Stimulated activated CD8-positive, alpha-beta memory T cell treated with anti-CD3 and anti-CD28 coated beads, Interleukin-7, amount 100 ng/mL, for 4 hours (primary cell): ENCODE data around the gene DET1.
"Not testable (repeated sequence)": the region's sequence is repeated elsewhere in the genome, so short reads cannot be mapped to it uniquely, and the experiment has no call there.

Experiments used
- DNase-seq, 2 donors: peaks; one replicate each; pipeline ENCODE4 v3.0.0-alpha.2; 2020; ENCODE audit warnings: low read depth in 2 of 2

The DET1 gene

DNA sequence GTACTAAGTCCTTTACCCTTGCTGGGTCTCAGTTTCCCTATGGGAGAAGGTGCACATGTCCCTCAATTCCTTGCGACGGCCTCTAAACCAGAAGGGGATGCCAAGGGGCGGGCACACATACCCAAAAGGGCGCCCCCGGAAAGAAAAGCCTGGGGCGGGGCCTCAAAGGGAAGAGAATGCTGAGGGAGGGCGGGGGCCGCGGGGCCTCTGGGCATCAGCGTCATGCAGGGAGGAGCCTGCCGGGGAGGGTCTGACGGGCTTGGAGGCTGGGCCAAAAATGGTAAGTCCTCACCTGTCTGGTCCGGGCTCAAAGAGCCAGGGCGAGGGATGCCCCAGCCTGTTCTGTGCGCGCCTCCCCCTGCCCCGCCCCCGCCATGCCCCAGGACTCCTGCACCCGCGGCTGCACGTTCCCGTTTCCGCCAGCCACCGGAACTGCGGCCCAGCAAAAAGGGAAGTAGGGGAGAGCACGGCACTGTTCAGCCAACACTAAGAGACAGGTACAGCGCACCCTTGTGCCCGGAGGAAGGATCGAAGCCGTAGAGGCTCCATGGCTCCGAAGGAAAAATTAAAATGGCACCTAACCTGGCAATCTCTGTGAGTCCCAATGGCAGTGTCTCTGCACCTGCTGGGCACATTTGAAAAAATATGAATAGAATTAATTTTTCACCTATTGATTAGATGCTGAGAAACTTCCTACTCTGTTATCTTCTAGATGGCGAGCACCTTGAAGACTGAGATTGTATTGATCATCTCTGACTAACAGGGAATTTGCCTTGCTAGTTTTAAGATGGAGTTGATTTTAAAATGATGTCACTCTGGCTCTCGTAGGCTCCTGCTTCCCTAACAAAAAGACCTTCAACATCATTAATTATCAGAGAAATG is at the start of gene DET1:
Gene DET1 (minus strand): TSS at position 434 of the 882 bp plus-strand sequence. CDS start 14,976 bp downstream, outside the sequence.
- peak; percentile 94 to 95 for DNase-seq

DNA sequence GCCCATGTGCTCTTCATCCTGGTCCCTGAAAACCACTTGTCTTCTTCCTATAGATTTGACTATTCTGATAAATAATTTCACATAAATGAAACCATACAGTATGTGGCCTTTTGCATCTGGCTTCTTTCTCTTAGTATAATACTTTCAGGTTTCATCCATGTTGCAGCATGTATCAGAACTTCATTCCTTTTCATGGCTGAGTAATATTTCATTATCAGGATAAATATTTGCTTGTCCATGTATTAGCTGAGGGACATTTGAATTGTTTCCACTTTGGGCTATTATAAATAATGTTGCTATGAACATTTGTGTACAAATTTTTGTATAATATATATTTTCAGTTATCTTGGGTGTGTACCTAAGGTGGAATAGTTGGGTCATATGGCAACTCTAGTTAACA is 44.9 kb upstream of the DET1 start:
- no peak for DNase-seq

DNA sequence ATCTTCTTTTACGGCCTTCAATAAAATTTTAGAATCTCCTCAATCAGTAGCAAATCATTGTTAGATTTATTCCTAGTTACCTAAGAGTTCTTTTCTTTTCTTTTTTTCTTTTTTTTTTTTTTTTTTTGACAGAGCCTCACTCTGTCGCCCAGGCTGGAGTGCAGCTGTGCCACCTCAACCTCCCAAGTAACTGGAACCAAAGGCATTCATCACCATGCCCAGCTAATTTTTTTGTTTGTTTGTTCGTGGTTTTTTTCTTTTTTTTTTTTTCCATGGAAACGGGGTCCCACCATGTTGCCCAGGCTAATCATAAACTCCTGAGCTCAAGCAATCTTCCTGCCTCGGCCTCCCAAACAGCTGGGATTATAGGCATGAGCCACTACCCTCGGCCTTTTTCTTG is 44.3 kb upstream of the DET1 start:
- no peak for DNase-seq

DNA sequence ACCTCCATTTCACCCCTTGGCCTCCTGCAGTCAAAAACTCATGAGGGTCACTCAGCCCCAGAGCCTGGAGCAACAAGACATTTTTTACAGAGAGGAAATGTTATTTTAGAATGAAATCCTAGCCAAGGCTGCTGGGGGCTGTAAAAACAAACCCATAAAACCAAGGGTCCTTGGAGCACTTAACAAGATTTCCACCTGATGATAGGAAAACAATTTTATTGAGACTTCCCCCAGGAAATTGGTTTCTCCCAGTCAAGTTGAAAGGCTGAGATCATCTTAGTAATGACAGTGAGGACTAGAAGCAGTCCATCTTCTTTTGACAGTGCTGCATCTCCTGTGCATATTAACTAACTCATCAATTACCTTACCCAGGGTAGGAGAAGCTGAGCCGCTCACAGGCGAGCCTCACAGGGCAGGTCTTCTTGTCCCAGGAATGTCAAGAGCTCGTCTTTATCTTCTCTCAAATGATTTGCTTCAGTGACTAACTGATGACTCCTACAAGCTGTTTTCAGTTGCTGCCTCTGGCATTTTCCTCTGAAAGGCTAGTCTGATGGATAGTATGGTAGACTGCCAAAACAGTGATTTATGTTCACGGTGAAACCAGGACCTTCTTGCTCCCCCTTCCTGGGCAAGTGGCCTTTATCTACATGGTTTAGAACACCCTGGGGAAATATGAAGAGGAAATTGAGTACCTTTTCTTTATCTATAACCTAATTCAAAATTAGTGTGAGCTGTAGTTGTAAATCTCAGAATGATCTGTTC is 40.1 kb upstream of the DET1 start:
- no peak for DNase-seq

DNA sequence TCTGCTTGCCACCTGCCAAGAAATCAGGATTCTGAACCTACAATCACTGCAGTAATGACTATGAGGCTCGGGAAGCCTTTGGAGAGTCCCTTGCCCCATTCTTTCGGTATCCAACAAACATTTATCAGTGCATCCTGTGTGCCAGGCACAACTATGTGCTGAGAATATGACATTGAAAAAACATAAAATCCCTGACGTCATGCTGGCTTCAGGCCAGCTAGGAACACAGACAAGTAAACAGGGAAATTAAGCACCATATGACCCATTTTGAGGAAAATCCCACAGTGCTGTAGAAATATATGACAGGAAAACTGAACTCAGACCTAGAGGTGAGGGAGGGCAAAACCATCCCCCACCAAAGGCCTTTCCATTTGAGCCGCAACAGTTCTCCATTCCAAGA is 34.1 kb upstream of the DET1 start:
- DNase-seq: no peak

DNA sequence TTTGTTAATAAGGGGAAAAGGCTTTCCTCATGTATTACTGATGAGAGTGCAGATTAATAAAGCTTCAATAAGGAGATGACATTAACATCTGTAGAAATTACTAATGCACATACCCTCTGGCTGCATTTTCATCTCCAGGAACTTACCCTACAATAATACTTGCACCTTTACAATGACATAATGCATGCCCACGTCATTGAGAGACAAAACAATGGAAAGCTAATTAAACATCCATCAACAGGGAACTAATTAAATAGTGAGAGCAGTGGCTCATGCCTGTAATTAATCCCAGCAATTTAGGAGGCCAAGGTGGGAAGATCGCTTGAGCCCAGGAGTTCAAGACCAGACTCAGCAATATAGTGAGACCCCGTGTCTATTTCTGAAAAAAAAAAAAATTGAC is 32.8 kb upstream of the DET1 start:
- no peak for DNase-seq

DNA sequence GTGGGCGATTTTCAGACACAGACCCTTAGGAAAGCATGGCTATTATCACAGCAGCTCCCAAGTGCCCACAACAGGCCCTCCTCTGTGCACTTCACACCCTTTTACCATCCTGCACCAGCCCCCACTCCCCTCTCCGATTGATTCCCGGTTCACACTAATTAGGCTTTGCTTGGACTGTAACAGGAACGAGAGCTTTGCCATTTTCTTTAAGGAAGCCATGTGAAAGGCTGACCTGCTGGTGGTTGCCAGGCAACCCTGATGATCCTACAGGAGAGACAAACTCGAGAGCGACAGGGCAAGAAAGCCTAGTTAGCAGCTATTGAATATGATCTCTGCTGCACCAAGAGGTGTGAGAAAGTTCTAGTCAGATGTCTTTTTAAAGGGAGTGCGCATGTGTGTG is 28.2 kb upstream of the DET1 start:
- DNase-seq: no peak

DNA sequence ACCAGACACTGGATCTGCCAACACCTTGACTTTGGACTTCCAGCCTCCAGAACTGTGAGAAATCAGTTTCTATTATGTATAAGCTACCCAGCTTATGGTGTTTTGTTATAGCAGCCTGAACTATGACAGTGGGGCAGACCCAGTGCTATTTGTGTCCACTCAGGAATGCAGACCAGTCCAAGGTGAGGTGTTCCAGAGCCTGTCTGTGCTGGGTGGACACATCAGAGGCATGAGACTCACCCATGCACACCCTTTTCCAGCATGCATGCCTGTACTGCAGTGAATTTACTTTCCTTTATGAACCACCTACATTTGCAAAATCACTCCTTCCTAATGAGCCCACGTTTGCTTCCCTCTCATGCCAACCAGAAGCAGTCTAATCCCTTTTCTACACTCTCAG is 27.6 kb upstream of the DET1 start:
- DNase-seq: no peak

DNA sequence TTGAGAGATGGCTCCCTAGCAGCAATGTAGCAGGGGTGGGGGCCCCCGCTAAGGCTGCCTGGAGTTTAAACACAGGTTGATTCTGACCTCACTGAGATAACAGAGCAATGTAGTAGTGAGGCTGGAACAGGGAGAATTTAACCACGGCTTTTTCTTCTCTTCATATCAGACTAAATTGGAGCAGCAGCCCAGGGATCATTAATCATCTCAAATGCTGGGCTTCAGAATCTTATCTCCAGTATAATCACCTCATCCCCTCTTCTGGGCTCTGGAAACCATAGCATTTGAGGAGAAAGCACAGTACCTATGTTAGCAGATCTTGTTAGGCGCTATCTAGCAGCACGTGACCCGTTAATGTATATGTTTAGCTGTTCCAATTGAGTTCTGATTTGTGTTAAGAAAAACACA is 25.4 kb upstream of the DET1 start:
- DNase-seq: no peak

DNA sequence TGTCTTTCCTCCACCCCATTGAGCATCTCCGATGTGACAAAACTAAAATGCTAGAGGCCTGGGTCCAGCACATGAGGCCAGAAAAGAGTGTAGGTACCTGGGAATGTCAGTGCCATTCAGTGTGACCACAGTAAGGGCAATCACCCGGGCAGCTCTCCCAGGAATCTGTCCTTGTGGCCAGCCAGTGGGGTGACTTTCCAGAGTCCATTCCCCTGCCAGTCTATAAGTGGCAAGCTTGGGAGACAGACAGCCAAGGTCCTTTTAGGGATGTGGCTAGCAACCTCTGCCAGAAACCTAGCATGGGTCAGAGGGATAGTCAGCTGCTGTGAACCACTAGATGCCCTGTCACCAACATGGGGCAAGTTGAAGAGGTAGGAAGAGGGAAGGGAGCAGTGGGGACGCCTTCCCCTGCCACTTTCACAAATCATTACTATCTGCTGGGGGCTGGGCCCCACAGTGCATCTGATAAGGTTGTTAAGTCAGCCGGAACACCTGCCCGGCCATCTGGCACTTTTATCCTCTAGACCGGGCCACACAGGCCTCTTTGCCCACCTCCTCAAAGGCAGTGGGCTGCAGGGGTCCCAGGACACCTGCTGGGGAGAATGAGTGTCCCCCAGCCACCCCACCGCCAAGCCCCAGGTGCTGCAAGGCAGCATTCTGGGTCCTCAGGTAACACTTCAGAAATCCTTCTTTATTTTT is 24.8 kb upstream of the DET1 start:
- no peak for DNase-seq

DNA sequence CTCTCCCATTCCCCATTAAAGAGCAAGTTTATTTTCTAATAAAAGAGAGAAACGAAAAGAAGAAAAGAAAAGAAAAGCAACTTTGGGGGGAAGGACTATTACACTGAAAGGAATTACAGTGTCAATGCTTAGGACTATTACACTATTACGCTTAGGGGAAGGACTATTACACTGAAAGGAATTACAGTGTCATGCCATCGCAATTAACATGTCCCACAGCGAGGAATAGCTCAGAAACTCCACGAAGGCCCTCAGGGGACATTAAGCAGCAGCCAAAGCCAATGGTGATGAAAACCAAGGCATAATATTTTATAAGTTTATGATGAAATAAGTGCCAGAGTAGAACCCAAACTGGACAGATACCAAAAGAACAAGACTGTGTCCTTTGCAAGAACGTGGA is 22.1 kb upstream of the DET1 start:
- DNase-seq: no peak

DNA sequence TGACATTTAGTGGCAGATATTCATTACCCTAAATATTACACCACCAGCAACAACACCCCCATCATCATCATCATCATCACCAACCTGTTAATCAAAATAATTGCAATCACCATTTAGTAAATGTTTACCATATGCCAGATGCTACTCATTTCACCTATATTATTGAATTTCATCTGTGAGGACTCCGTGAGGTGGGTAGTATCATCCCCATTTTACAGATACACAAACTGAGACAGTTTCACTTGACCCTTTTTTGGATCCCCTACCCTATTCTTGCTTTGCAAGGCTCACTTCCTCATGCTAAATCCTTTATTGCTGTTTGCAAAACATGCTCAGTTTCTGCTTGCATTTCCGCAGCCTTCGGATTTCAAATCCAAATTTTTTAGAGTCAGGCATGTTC is 18.3 kb upstream of the DET1 start:
- no peak for DNase-seq

DNA sequence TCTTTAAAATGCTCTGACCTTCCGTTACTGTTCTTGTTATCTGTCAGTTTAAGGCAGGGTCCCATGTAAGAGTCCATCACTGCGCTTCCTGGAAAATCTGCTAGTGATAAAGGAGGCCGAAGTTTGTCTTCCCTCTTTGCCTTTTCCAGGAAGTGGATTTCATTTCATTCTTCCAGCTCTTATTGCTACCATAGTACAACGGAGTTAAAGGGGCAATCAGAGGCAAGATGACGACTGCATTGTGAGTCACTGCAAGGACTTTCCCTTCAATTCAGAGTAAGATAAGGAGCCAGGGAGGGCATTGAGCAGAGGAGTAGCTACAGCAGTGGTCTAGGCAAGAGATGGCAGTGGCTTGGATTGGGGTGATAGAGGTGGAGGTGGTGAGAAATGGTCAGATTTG is 17.2 kb upstream of the DET1 start:
- DNase-seq: no peak

DNA sequence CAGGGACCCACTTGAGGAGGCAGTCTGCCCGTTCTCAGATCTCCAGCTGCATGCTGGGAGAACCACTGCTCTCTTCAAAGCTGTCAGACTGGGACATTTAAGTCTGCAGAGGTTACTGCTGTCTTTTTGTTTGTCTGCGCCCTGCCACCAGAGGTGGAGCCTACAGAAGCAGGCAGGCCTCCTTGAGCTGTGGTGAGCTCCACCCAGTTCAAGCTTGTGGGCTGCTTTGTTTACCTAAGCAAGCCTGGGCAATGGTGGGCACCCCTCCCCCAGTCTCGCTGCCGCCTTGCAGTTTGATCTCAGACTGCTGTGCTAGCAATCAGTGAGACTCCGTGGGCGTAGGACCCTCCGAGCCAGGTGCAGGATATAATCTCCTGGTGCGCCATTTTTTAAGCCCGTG is 13.1 kb upstream of the DET1 start:
- not testable (repeated sequence) for DNase-seq

DNA sequence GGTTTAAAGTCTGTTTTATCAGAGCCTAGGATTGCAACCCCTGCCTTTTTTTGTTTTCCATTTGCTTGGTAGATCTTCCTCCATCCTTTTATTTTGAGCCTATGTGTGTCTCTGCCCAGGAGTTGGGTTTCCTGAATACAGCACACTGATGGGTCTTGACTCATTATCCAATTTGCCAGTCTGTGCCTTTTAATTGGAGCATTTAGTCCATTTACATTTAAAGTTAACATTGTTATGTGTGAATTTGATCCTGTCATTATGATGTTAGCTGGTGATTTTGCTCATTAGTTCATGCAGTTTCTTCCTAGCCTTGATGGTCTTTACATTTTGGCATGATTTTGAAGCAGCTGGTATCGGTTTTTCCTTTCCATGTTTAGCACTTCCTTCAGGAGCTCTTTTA is 11.5 kb upstream of the DET1 start:
- DNase-seq: not testable (repeated sequence)

DNA sequence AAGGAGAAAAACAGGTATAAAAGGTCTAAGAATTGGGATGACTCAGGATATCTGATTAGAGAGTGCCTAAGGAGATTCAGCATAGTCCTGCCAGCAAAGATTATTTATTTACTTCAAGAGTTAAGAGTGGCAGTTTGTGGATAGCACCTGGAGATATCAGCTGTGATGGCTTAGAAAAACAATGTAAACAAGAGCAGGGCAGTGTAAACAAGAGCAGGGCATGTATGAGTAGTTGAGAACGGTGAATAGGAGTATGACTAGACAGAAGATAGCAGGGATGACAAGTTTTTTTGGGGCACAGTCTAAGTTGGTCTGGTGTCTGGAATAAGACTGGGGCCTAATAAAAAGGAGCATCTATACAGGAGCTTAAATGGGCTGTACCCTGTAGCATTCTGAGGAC is 1.5 kb upstream of the DET1 start:
- DNase-seq: not testable (repeated sequence)

DNA sequence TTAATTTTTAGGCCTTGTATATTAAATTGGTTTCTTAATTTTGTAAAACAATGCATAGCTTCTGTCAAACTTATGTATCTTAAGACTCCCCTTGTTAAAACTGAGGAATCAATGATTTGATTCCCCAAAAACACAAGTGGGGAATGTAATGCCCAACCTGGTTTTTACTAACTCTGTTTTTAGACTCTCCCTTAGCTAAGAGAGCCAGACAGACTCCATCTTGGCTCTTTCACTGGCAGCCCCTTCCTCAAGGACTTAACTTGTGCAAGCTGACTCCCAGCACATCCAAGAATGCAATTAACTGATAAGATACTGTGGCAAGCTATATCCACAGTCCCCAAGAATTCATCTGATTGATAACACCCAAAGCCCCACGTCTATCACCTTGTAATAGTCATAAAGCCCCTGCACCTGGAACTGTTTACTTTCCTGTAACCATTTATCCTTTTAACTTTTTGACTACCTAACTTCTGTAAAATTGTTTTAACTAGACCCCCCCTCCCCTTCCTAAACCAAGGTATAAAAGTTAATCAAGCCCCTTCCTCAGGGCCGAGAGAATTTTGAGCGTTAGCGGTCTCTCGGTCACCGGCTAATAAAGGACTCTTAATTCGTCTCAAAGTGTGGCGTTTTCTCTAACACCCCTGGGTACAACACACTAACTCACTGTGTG is 768 bp downstream of the DET1 start:
- DNase-seq: not testable (repeated sequence)

DNA sequence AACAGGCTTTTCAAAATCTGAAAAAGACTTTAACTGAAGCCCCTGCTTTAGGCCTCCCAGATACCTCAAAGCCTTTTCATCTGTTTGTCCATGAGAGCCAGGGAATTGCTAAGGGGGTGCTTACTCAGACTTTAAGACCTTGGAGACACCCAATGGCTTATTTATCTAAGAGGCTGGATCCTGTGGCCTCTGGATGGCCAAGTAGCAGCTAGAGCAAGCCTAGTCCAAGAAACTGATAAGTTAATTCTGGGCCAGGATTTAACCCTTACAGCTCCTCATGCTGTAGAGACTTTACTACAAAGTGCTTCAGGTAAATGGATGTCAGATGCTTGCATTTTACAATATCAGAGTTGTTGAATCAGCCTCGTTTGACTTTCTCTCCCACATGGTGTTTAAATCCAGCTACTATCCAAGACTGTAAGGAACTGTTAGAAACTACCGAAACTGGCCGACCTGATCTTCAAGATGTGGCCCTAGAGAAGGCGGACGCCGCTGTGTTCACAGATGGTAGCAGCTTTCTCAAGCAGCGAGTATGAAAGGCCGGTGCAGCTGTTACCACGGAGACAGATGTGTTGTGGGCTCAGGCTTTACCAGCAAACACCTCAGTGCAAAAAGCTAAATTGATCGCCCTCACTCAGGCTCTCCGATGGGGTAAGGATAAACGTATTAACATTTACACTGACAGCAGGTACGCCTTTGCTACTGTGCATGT is 3.3 kb downstream of the DET1 start:
- no peak for DNase-seq

DNA sequence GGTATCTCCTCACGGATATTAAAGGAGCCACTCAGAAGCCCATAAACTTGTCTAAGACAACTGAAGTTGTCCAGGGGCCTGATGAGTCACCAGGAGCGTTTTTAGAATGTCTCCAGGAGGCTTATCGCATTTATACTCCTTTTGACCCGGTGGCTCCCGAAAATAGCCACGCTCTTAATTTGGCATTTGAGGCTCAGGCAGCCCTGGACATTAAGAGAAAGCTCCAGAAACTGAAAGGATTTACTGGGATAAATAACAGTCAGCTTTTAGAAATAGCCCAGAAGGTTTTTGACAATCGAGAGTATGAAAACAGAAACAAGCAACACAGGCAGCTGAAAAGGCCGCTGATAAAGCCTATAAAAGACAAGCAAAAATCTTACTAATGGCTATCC is 4.1 kb downstream of the DET1 start:
- DNase-seq: no peak

DNA sequence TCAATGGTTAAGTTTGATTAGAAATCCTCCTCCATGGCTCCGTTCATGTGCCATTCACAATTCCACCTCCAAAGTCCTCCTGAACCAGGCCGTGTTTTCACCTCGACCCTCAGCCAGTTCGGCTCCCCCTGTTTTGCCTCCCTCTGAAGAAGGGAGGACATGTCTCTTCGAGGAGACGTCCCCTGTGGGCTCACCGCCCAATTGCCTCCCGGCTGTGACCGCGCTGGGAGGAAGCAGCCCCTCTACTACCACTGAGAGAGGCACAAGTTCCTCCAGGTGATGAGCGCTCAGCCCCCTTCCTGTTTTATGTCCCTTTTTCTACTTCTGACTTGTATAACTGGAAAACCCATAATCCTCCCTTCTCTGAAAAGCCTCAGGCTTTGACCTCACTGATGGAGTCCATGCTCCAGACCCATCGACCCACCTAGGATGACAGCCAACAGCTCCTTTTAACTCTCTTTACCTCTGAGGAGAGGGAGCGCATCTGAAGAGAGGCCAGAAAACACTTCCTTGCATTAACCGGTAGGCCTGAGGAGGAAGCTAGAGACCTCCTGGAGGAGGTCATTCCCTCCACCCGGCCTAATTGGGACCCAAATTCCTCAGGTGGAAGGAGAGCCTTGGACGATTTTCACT is 4.7 kb downstream of the DET1 start:
- DNase-seq: no peak

DNA sequence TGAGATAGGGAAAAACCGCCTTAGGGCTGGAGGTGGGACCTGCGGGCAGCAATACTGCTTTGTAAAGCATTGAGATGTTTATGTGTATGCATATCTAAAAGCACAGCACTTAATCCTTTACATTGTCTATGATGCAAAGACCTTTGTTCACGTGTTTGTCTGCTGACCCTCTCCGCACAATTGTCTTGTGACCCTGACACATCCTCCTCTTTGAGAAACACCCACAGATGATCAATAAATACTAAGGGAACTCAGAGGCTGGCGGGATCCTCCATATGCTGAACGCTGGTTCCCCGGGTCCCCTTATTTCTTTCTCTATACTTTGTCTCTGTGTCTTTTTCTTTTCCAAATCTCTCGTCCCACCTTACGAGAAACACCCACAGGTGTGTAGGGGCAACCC is 5.4 kb downstream of the DET1 start:
- not testable (repeated sequence) for DNase-seq
